Measurements from ENCODE around the gene INF2. TPM values are rescaled to one million over a fixed set of nuclear protein-coding genes. Genes with fewer than 3 reads are reported as not detected.

INF2 gene
- total and polyA plus RNA-seq, 2 donors (not counting 3 experiments of a cell fraction or from before 2014, with no cell fraction given), result 55.3 to 124 TPM

DNA sequence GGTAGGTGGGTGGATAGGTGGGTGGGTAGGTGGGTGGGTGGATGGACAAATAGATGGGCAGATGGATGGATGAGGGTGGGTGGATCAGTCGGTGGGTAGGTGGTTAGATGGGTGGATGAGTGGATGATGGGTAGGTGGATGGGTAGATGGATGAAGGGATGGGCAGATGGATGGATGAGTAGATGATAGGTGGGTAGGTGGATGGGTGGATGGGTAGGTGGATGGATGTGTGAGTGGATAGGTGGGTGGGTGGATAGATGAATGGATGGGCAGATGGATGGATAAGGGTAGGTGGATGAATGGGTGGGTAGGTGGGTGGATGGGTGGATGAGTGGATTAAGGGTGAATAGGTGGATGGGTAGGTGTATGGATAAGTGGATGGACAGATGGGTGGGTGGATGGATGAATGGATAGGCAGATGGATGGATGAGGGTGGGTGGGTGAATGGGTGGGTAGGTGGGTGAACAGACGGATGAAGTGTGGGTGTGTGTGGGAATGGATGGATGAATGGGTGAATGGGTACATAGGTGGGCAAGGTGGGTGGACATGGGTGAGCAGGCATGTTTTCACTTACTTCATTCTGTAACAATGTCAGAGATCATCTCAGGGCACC lies 3.3 kb upstream of the INF2 start:
- peaks cover 31% of the 10 kb centered on the region for H3K4me1 ChIP-seq (ENCODE audit: control insufficient read depth, extremely low read depth, insufficient read depth, low read length)
- dilution Hi-C loops (cut with MboI; ENCODE audit: extremely low pct_ligation_motif_present, low sequenced_read_pairs), result no loop called here
- no TSS peak for BruUV-seq (replicated peaks)

More for the DNA sequence above, 3.3 kb upstream of the INF2 start:
- Histone ChIP-seq H3K4me3 (replicated peaks in 1 of 3; ENCODE audit: insufficient read depth in 1 of 3, low read depth in 1 of 3, low read length in 3 of 3) (no peak overlapping the region), H3K9me3 (replicated peaks; ENCODE audit: control insufficient read depth, insufficient read depth, low read length) (no peaks in the 10 kb centered on the region), H3K9ac (replicated peaks; ENCODE audit: extremely low read depth, insufficient read depth, low read length) (no peak overlapping the region), H3K79me2 (ENCODE audit: control insufficient read depth, insufficient read depth, low read length) (peaks cover 16% of the 10 kb centered on the region), H3K9me1 (replicated peaks; ENCODE audit: control insufficient read depth, extremely low read depth, insufficient read depth, low read length) (no peaks in the 10 kb centered on the region), H3K36me3 (ENCODE audit: control insufficient read depth in 2 of 2, extremely low read depth in 1 of 2, insufficient read depth in 2 of 2, low read length in 2 of 2) (no peaks in the 10 kb centered on the region), H2AFZ (ENCODE audit: low read depth, low read length) (no peak overlapping the region), H3K4me2 (ENCODE audit: insufficient read depth, low read length) (no peak overlapping the region), H4K20me1 (replicated peaks; ENCODE audit: control insufficient read depth, extremely low read depth, insufficient read depth, low read length) (no peaks in the 10 kb centered on the region), H3K27me3 (ENCODE audit: control insufficient read depth in 2 of 2, insufficient read depth in 2 of 2, low read length in 2 of 2) (no peaks in the 10 kb centered on the region), H3K27ac (ENCODE audit: insufficient read depth, low read depth, low read length) (no peak overlapping the region)
- FAIRE-seq (no peak), DNase-seq (ENCODE audit: low read depth, low spot score) (no peak)
- intact Hi-C loops (cut with micrococcal nuclease), result no loop called here
- POLR2A ChIA-PET, result no interaction called here
- TF ChIP-seq MYC (IDR thresholded peaks at IDR 0.05; ENCODE audit: low read depth, low read length) (no peak), EZH2 (IDR thresholded peaks at IDR 0.05; ENCODE audit: borderline replicate concordance, low read depth, low read length, severe bottlenecking) (no peak), GATA2 (IDR thresholded peaks at IDR 0.05; ENCODE audit: insufficient read depth, insufficient read length, low read depth, low read length) (no peak), POLR2A (IDR thresholded peaks at IDR 0.05; ENCODE audit: low read depth, low read length) (no peak), JUN (IDR thresholded peaks at IDR 0.05; ENCODE audit: borderline replicate concordance, insufficient read depth, insufficient read length, low read depth) (no peak)
- TF ChIP-seq, protein P1, sequence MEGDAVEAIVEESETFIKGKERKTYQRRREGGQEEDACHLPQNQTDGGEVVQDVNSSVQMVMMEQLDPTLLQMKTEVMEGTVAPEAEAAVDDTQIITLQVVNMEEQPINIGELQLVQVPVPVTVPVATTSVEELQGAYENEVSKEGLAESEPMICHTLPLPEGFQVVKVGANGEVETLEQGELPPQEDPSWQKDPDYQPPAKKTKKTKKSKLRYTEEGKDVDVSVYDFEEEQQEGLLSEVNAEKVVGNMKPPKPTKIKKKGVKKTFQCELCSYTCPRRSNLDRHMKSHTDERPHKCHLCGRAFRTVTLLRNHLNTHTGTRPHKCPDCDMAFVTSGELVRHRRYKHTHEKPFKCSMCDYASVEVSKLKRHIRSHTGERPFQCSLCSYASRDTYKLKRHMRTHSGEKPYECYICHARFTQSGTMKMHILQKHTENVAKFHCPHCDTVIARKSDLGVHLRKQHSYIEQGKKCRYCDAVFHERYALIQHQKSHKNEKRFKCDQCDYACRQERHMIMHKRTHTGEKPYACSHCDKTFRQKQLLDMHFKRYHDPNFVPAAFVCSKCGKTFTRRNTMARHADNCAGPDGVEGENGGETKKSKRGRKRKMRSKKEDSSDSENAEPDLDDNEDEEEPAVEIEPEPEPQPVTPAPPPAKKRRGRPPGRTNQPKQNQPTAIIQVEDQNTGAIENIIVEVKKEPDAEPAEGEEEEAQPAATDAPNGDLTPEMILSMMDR (IDR thresholded peaks at IDR 0.05; ENCODE audit: extremely low read depth in 1 of 2, insufficient read depth in 1 of 2, low read depth in 1 of 2, low read length in 2 of 2), result no peak
- CTCF ChIA-PET, result interaction anchor here (1.3 kb wide), 1 partner anchor 83 kb away, joined by 3 read pairs; no protein-coding TSS in a partner anchor

Data from endothelial cell of umbilical vein (primary cell).